IPS-15b (cell line): ENCODE results near the gene PLS1.
"Not testable (repeated sequence)": the region's sequence is repeated elsewhere in the genome, so short reads cannot be mapped to it uniquely, and the experiment has no call there.

Experiments used
- H3K27me3 ChIP-seq: one replicate; pipeline ENCODE4 v1.6.1; 2013; ENCODE audit warnings: low read length; ENCODE audit not compliant: control insufficient read depth, insufficient read depth
- H3K36me3 ChIP-seq: one replicate; pipeline ENCODE4 v1.6.1; 2013; ENCODE audit warnings: low read length; ENCODE audit not compliant: control insufficient read depth, insufficient read depth
- H3K4me1 ChIP-seq: one replicate; pipeline ENCODE4 v1.6.1; 2013; ENCODE audit warnings: mild to moderate bottlenecking, low read length; ENCODE audit not compliant: control insufficient read depth, insufficient read depth
- H3K4me3 ChIP-seq: one replicate; pipeline ENCODE4 v1.5.1; 2013; ENCODE audit warnings: low read depth, low read length
- H3K9ac ChIP-seq: one replicate; pipeline ENCODE4 v1.6.1; 2013; ENCODE audit warnings: low read depth, mild to moderate bottlenecking, low read length
- H3K9me3 ChIP-seq: one replicate; pipeline ENCODE4 v1.6.1; 2013; ENCODE audit warnings: mild to moderate bottlenecking, low read length; ENCODE audit not compliant: control insufficient read depth, insufficient read depth

Gene PLS1

DNA sequence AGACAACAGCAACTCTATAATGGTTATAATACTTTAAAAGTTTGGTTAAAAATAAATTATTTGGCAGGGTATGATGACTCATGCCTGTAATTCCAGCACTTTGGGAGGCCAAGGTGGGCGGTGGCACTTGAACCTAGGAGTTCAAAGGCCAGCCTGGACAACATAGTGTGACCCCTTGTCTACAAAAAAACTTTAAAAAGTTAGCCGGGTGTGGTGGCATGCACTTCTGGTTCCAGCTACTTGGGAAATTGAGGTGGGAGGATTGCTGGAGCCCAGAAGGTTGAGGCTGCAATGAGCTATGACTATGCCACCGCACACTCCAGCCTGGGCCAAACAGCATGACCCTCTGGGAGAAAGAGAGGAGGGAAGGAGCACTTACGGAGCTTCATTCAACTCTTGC is 119.9 kb downstream of the PLS1 start:
- Histone ChIP-seq H3K4me3 (no peak overlapping the region), H3K4me1 (no peaks in the 10 kb centered on the region), H3K27me3 (no peaks in the 10 kb centered on the region), H3K9ac (no peak overlapping the region), H3K36me3 (no peaks in the 10 kb centered on the region), H3K9me3 (no peaks in the 10 kb centered on the region)

DNA sequence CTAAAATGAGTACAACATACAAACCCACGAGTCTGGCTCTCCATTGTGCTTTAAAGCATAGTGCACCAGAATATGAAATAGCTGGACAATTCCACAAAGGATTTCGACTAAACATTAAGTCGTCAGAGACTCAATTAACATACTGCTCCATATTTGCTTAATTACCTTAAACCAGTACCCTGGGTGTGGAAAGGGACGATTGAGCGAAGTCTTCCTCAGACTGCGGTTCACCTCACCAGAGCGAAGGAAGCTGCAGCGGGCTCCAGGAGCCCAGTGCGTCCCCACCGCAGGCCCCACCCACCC is 127.4 kb downstream of the PLS1 start:
- Histone ChIP-seq H3K9me3 (no peaks in the 10 kb centered on the region), H3K9ac (no peak overlapping the region)

DNA sequence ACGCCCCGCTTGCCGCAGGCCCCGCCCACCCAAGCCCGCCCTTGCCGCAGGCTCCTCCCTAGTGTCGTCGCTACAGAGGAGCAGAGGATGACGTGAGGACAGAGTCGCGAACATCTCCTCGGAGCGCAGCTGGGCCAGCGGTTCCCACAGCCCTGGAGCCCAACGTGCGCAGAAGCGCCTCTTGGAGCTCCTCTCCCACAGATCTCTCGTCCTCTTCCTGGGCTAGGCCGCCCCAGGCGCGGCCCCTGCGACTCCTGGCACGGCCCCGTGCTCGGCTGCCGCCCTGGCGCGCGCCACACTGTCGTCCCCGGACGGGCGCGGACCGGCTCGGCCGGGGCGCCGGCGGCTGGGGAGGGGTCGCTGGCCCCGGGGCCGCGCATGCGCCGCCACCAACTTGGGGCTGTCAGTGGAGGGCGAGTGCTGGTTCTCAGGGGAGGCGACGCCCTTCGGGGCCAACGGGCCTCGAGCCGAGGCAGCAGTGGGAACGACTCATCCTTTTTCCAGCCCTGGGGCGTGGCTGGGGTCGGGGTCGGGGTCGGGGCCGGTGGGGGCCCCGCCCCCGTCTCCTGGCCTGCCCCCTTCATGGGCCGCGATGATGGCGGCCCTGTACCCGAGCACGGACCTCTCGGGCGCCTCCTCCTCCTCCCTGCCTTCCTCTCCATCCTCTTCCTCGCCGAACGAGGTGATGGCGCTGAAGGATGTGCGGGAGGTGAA is 127.9 kb downstream of the PLS1 start, which contains the start of gene TRPC1:
Gene TRPC1 (plus strand): TSS at position 67 of the 714 bp plus-strand sequence. CDS start 526 bp downstream, at position 593.
- H3K9me3 ChIP-seq: no peaks in the 10 kb centered on the region
- H3K27me3 ChIP-seq: no peaks in the 10 kb centered on the region
- no peaks in the 10 kb centered on the region for H3K36me3 ChIP-seq
- H3K4me1 ChIP-seq: no peaks in the 10 kb centered on the region
- peak within 1 kb of the TSS; percentile 96 for H3K9ac ChIP-seq
- H3K4me3 ChIP-seq: peak within 1 kb of the TSS; percentile 99

More for the DNA sequence above, 127.4 kb downstream of the PLS1 start:
- peak overlapping the region; percentile 36 for H3K4me3 ChIP-seq
- no peaks in the 10 kb centered on the region for H3K27me3 ChIP-seq
- no peaks in the 10 kb centered on the region for H3K4me1 ChIP-seq
- H3K36me3 ChIP-seq: no peaks in the 10 kb centered on the region

DNA sequence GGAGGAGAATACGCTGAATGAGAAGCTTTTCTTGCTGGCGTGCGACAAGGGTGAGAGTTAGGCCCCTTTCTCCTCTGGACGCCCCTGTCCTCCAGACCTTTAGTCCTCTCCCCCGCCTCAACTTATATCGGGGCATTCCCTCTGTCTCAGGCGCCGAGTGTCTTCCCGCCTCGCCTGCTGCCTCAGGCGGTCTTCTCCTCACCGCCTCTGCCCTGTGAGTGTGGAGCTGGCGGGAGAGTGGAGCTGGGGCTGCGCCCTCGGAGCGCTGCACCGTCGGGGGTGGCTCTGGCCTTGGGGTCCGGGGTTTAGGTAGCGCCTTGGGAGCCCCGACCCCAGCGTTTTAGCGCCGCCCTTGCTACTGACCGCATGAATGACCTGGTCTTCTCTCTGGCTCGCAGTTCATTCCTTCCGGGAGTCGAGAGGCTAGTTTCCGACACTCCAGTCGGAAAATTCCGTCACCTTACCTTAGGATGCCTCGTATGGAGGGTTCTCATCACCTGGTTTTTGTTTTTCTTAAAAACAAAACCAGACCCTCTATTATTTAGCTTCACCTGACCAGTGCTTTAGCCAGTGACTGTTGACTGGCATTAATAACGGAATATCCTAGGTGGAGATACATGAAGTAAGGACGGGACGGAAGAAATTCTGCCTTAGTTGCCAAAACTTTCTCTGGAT is 128.6 kb downstream of the PLS1 start:
- Histone ChIP-seq H3K4me1 (no peaks in the 10 kb centered on the region), H3K9ac (peak overlapping the region; percentile 96), H3K36me3 (no peaks in the 10 kb centered on the region)

DNA sequence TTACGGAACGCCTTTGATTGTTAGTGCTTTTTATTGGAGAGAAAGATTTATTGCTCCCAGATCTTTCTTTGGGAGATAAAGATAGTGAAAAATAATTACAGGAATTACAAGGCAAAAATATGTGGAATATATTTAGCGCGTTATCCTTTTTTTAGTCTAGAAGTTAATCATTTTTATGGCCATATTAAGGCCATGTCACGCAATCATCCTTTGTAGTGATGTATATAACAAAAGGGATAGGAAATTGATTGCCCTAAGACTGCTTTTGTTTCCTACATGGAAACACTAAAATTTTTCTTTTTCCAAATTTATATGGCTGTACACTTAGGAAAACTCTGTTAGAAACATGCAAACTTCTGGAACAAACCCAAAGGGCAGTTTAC is 129.2 kb downstream of the PLS1 start:
- no peaks in the 10 kb centered on the region for H3K4me1 ChIP-seq
- peak overlapping the region; percentile 99 for H3K4me3 ChIP-seq
- H3K9ac ChIP-seq: peak overlapping the region; percentile 96
- H3K9me3 ChIP-seq: no peaks in the 10 kb centered on the region
- no peaks in the 10 kb centered on the region for H3K27me3 ChIP-seq
- no peaks in the 10 kb centered on the region for H3K36me3 ChIP-seq

More for the DNA sequence above, 128.6 kb downstream of the PLS1 start:
- H3K27me3 ChIP-seq: no peaks in the 10 kb centered on the region
- no peaks in the 10 kb centered on the region for H3K9me3 ChIP-seq
- H3K4me3 ChIP-seq: peak overlapping the region; percentile 99

DNA sequence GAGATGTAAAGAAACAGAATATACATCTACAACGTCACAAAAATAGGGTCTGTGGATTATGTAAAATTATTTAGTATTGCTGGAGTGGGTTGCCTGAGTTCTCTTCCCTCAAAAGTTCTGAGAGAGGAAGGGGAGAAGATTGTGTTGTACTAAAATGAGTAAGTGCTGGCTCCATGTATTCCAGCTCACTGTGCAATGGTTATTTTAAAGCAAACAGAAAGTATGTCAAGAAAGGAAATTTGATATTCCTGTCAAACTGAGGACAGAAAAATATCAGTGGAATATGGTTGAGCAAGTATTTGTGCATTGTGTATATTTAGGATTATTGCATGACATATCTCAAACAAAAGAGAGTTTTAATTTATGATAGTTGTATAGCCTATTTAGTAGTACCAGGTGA is 129.8 kb downstream of the PLS1 start:
- H3K9ac ChIP-seq: no peak overlapping the region
- H3K27me3 ChIP-seq: no peaks in the 10 kb centered on the region
- no peak overlapping the region for H3K4me3 ChIP-seq
- no peaks in the 10 kb centered on the region for H3K36me3 ChIP-seq
- no peaks in the 10 kb centered on the region for H3K9me3 ChIP-seq
- no peaks in the 10 kb centered on the region for H3K4me1 ChIP-seq

DNA sequence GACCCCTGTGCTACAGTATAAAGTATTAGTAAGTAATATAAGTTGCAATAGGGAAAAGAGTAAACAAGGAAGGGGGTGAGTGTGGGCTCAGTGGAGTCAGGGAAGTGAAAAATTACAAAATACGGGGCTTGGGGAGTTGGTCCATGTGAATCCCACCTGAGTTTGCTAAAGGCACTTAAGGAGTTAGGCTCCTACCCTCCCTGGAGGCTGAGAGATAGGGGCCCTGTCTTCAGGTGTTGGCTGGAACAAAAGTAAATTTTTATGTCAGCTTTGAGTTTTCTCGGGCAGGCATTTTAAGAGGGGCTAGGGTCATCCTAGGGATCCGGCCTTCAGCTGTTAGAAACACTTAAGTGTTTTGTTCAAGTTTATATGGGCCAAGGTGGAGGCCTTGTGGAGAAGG is 135.9 kb downstream of the PLS1 start:
- Histone ChIP-seq H3K9me3 (no peaks in the 10 kb centered on the region), H3K4me1 (peaks cover 14% of the 10 kb centered on the region), H3K27me3 (no peaks in the 10 kb centered on the region), H3K4me3 (no peak overlapping the region), H3K36me3 (no peaks in the 10 kb centered on the region), H3K9ac (no peak overlapping the region)

DNA sequence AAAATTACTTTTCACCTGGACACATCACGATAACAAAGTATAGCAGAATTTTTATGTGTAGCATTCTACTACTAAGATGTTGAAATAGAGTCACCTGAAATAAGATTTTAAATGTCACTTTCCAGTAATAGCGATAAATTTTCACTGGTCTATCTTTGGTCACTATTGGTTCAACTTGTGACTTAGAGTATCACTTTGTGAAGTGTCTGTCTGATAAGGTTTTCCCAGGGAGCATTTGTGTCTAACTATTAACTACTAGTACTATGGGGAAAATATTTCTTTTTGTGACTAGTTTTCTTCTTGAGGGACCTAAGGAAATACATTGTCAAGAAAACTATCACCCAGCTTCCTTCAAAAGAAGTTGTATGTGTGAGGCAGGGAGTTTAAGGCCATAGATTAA is 138.6 kb downstream of the PLS1 start:
- Histone ChIP-seq H3K9me3 (no peaks in the 10 kb centered on the region), H3K4me3 (no peak overlapping the region), H3K36me3 (no peaks in the 10 kb centered on the region), H3K4me1 (peaks cover 17% of the 10 kb centered on the region), H3K9ac (no peak overlapping the region), H3K27me3 (no peaks in the 10 kb centered on the region)

DNA sequence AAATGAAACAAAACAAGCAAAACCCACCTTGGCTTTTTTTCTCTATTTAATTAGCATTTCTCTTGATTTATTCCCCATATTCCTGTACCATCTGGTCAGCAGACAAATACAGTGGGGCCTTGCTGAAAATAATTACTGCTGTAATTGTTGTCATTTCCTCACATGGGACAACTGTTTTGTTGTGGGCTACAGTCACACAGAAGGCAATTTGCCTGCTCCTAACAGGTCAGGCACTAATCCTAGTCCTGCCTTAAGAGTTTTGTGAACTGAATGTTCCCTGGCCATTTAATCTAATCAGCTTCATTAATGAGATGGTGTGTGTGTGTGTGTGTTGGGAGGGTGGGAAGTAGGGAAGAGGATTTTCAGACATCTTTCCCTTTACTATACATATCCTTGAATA is 139.3 kb downstream of the PLS1 start:
- Histone ChIP-seq H3K4me3 (no peak overlapping the region), H3K9ac (no peak overlapping the region), H3K4me1 (peaks cover 19% of the 10 kb centered on the region), H3K9me3 (no peaks in the 10 kb centered on the region), H3K27me3 (no peaks in the 10 kb centered on the region), H3K36me3 (no peaks in the 10 kb centered on the region)

DNA sequence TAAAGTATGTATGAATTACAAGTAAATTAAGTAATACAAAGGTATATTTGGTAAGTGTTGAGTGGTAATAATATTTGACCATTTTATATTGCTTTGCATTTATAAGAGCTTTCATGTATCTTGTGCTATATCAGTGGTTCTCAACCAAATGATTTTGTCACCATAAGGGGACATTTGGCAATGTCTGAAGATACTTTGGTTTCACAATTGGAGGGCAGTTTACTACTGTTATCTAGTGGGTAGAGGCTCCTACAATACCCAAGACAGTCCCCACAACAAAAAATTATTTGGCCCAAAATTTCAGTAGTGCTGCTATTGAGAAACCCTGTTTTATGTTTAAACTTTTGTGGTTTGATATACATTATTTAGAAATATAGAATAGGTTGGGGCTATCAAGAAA is 142.2 kb downstream of the PLS1 start:
- Histone ChIP-seq H3K4me1 (peaks cover 5% of the 10 kb centered on the region), H3K9me3 (no peaks in the 10 kb centered on the region), H3K27me3 (no peaks in the 10 kb centered on the region), H3K4me3 (no peak overlapping the region), H3K36me3 (no peaks in the 10 kb centered on the region), H3K9ac (no peak overlapping the region)

DNA sequence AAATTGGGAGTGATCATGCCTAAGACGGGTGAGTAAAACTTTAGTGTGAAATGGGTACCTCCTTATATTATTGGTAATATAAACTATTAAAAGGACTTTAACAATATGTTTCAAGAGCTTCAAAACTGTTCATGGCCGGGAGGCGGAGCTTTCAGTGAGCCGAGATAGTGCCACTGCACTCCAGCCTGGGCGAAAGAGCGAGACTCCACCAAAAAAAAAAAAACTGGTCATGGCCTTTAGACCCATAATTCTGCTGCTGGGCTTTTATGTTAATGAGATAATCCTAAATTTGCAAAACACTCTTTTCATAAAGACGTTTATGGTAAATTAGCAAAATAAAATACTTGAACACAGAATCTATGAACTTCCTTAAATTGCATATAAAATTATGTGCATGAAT is 150.5 kb downstream of the PLS1 start:
- H3K9ac ChIP-seq: no peak overlapping the region
- no peak overlapping the region for H3K4me3 ChIP-seq
- H3K27me3 ChIP-seq: no peaks in the 10 kb centered on the region
- H3K9me3 ChIP-seq: no peaks in the 10 kb centered on the region
- no peaks in the 10 kb centered on the region for H3K4me1 ChIP-seq
- H3K36me3 ChIP-seq: no peaks in the 10 kb centered on the region

DNA sequence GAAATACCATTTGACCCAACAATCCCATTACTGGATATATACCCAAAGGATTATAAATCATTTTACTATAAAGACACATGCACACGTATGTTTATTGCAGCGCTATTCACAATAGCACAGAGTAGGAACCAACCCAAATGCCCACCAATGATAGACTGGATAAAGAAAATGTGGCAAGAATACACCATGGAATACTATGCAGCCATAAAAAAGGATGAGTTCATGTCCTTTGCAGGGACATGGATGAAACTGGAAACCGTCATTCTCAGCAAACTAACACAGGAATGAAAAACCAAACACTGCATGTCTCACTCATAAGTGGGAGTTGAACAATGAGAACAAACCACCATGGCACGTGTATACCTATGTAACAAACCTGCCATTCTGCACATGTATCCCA is 154.3 kb downstream of the PLS1 start:
- not testable (repeated sequence) for H3K4me1 ChIP-seq, H3K27me3 ChIP-seq, H3K9me3 ChIP-seq, H3K4me3 ChIP-seq, H3K36me3 ChIP-seq, H3K9ac ChIP-seq
